Stimulated activated naive CD4-positive, alpha-beta T cell (primary cell): ENCODE data around the gene LMO2.
A peak's percentile ranks its signal among the peaks of the same experiment; 100 is the strongest.
"Not testable (repeated sequence)": the region's sequence is repeated elsewhere in the genome, so short reads cannot be mapped to it uniquely, and the experiment has no call there.

ENCODE experiments used
- DNase-seq, 6 experiments: peaks; one replicate each; lab custom pipeline; 2025; lab: John Stamatoyannopoulos, UW

The LMO2 gene

GRCh38 chr11:33861386-33861785, 30.5 kb downstream of the LMO2 start:
- no peak for DNase-seq

GRCh38 chr11:33860926-33861325, 30.9 kb downstream of the LMO2 start:
- no peak for DNase-seq

- no peak for DNase-seq
Observed at GRCh38 chr11:33859306-33859705, 32.6 kb downstream of the LMO2 start.

- DNase-seq = peak; percentile 31 to 81 (median 52)
Observed at GRCh38 chr11:33857933-33858371, 33.9 kb downstream of the LMO2 start.

DNA sequence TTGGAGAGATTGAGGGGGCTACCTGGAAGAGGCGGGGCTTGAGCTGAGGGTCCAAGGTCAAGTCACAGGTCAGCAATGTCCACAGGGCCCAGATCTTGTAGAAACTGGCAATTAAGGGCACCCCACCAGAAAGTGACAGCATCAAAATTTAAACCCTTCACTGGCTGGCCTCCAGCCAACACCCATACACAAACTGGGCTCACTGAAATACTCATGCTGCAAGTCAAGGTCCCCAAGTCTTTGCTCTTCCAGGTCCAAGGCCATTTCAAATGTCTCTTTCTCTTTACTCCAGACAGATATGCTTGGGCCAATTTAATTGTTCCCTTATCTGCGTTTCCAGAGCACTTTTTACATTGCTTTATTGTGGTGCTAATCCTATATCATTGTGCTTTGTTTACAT, 36.4 kb downstream of the LMO2 start:
- DNase-seq = no peak

DNA sequence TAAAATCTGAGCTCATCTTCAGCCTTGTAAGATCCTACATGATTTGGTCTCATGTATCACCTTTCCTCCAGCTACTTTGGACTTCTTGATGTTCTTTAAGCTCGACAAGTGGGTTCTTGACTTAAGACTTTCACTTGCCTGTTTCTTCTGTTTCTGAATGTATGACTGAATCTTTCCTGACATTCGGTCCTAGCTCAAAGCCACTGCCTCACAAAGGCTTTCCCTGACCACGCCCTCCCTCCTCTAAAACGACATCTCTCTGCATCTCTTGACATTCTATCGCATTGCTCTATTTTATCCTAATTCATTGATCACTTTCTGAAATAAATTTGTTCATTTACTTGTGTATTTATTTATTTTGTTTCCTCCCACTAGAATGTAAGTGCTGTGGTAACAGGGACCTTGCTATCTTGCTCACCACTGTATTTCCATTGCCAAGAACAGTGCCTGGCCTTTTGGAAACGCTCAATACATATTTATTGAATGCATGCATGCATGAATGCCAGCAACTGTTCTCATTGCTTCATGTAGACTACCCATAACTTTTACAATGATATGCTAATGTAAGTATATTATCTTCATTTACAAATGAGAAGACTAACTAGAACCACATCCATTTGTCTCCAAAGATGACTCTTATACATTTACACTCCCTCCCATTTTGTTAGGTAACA, 43.0 kb downstream of the LMO2 start:
- no peak for DNase-seq

DNA sequence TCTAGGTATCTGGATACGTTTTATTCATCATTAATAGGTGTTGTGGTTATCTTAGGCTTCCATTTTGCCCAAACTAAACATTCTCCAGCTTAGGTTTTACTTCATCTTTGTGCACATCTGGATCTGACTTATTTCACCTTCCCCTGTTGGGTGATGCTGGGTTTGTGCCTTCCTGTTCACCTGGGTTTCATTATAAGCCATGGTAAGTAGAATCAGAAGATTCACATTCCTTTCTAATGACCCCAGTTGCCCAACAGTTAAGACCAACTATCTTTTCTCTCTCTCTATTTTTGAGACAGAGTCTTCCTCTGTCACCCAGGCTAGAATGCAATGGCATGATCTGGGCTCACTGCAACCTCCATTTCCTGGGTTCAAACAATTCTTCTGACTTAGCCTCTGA, 44.6 kb downstream of the LMO2 start:
- no peak for DNase-seq

GRCh38 chr11:33844236-33844635, 47.6 kb downstream of the LMO2 start:
- no peak for DNase-seq

- DNase-seq = no peak
Observed at GRCh38 chr11:33843018-33843417, 48.9 kb downstream of the LMO2 start.

GRCh38 chr11:33842236-33842915, 49.5 kb downstream of the LMO2 start:
- DNase-seq = no peak

DNA sequence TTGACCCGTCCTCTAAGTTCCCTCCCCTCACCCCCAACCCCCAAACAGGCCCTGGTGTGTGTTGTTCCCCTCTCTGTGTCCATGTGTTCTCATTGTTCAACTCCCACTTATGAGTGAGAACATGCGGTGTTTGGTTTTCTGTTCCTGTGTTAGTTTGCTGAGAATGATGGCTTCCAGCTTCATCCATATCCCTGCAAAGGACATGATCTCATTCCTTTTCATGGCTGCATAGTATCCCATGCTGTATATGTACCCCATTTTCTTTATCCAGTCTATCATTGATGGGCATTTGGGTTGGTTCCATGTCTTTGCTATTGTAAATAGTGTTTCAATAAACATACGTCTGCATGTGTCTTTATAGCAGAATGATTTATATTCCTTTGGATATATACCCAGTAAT, 53.6 kb downstream of the LMO2 start:
- DNase-seq = not testable (repeated sequence)

DNA sequence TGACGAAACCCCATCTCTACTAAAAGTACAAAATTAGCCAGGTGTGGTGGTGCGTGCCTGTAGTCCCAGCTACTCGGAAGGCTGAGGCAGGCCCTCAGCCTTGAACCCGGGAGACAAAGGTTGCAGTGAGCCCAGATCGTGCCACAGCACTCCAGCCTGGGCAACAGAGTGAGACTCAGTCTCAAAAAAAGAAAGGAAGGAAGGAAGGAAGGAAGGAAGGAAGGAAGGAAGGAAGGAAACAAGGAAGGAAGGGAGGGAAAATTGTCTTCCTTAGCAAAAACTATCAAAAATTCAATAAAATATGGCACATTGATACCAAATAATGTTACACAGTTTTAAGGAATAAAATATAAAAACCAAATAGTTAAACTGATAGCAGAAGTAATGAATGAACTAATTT, 54.5 kb downstream of the LMO2 start:
- not testable (repeated sequence) for DNase-seq

GRCh38 chr11:33835143-33835878, 56.6 kb downstream of the LMO2 start:
- no peak for DNase-seq

GRCh38 chr11:33832676-33833075, 59.2 kb downstream of the LMO2 start:
- DNase-seq = no peak

DNA sequence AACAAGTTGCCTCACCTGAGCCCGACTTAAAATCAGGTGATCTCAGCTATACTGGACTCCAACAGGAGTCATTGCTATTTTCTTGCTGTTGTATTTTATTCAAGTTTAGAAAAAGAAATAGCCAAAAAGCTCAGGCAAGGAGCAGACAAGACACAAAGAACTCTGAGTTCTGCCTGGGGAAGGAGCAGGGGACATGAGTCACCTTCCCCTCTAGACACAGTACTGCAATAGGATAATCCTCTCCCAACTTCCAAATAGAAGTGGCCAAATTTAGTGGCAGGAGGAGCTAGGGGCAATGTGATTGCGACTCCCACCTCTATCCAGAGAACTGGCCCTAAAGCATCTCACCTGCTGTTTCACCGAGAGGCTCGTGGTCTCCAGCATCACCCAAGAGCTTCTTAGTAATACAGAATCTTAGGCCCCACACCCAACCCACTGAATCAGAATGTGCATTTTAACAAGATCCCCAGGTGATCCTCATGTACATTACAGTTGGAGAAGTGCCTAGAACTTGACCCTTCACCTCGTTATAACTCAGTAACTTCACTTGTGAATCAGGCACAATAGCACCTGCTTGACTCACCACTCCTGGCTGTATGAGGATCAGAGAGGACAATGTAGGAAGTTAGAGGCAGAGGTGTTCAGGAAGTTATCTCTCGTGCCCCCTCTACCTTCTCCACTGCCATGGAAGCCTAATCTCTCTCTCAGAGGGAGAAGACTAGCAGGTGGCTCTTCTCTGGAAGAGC, 60.8 kb downstream of the LMO2 start:
- DNase-seq = no peak

GRCh38 chr11:33829430-33830141, 62.3 kb downstream of the LMO2 start:
- peak; percentile 23 to 63 (median 39) for DNase-seq

DNA sequence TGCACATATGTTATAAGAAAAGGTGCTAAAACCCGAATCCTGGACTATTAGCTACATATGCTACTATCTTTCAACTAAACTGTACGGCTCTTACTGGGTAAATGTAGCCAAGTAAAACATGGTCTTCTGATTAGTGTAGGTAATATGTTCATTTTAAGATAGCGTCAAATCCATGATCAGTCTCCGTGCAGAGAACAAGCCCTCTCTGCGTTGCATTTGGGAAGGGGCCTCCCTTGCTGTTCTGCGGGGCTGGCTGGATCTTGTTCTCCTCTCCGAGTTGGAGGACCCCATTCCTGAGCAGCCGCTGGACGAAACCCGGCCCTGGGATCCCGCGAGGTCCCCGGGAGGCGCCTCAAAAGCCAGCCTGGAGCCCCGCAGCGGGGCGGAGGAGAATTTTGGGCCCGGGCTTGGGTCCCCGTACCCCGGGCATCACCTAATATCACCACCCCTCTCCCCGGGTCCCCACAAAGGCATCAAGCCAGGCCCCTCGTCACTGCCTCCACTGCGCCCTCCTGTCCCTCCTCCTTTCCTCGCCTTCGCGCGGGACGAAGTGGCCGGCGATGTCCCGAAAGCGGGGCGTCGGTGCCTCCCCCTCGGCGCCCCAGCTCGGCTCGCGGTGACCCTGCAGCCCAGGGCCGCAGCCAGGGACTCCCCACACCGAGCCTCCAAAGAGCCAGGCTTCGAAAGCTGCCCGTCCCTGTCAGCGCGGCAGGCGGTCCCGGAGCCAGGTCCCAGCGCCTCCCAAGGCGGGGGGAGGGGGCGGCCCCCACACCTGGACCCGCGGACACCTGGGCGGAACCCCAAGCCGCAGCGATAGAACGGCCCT, 63.1 kb downstream of the LMO2 start:
- DNase-seq = peak in 1 of 6 experiments; percentile 30

DNA sequence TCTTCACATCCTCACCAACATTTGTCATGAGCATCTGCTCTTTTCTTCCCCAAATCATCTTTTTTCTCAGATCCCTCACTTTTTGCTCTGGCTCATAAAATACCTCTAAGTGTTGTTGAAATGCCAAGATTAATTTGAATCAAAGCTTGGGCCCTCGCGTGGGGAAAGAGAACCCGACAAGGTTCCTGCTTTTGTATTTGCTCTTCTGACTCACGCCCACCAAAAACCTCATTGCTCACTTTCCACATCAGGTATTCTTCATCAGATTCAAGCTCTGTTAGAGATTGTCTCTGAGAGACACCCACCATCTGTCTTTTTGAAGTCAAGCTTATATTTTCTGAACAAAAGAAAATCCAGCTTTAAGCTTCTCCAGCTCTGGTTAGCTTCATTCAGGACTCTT, 64.7 kb downstream of the LMO2 start:
- no peak for DNase-seq

DNA sequence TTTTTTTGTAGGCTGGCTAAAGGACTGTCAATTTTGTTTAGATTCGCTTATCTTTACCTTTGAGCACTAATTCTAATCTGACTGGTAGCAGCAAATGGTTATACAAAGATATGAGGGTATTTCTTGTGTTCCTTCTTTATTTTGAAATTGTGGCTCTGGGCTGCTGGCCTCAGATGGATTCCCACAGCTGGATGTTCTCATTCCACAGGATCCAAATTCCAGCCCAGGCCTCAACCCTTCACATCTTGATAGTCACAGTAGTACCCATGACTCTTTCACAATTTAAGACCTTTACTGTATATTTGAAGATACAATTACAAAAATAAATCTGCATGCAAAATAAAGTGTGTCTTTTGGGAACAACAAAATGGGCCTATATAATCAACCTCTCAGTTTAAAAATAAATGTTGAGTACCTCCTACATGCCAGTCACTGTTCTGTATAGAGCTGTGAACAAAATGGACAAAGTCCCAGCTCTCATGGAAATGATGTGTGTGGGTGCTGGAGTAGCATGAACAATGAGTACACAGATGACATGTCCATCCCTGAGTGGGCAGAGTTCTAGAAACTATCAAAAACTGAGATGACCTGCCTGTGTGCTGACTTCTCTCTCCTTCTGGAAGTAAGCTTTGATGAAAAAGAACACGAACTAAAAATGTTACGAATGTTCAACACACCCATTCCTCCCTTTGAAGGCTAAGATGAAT, 65.9 kb downstream of the LMO2 start:
- DNase-seq = no peak

GRCh38 chr11:33822981-33823380, 68.9 kb downstream of the LMO2 start:
- DNase-seq = not testable (repeated sequence)
